SK-N-SH treated with all-trans-retinoic acid at 6 μM for 48 hours (cell line): ENCODE data around the gene CSF2.

Experiments used
- ATAC-seq: fragments of 200-7000 bp; cut with Tn5 transposase; 3 replicates; pipeline ENCODE4 v1.9.1; 2020; ENCODE audit warnings: mild to moderate bottlenecking, moderate library complexity
- ARNTL ChIP-seq: fragments of 450-650 bp; formaldehyde crosslinking; IDR thresholded peaks from 2 replicates; pipeline ENCODE4 v1.5.0; 2020; ENCODE audit warnings: low read depth, mild to moderate bottlenecking, moderate library complexity, borderline replicate concordance
- BACH2 ChIP-seq: fragments of 250-450 bp; sonication (Bioruptor Pico); IDR thresholded peaks from 2 replicates; pipeline ENCODE4 v1.9.0; 2021; ENCODE audit warnings: mild to moderate bottlenecking, borderline replicate concordance
- CSDC2 ChIP-seq: fragments of 250-450 bp; sonication (Bioruptor Pico); IDR thresholded peaks from 2 replicates; pipeline ENCODE4 v1.5.0; 2020; ENCODE audit warnings: mild to moderate bottlenecking, moderate library complexity
- CSRNP3 ChIP-seq: fragments of 250-450 bp; sonication (Bioruptor Pico); IDR thresholded peaks from 2 replicates; pipeline ENCODE4 v1.5.1; 2021; ENCODE audit warnings: mild to moderate bottlenecking, moderate library complexity
- ESRRG ChIP-seq: fragments of 250-450 bp; sonication (Bioruptor Pico); IDR thresholded peaks from 2 replicates; pipeline ENCODE4 v1.6.1; 2021; ENCODE audit warnings: mild to moderate bottlenecking
- ISL1 ChIP-seq: fragments of 250-450 bp; sonication (Bioruptor Pico); IDR thresholded peaks from 2 replicates; pipeline ENCODE4 v2.1.2; 2022; ENCODE audit warnings: mild to moderate bottlenecking, moderate library complexity
- OSR1 ChIP-seq: fragments of 250-450 bp; sonication (Bioruptor Pico); IDR thresholded peaks from 2 replicates; pipeline ENCODE4 v1.8.0; 2022; ENCODE audit warnings: moderate library complexity, mild to moderate bottlenecking, inconsistent platforms
- PATZ1 ChIP-seq: fragments of 250-450 bp; sonication (Bioruptor Pico); IDR thresholded peaks from 2 replicates; pipeline ENCODE4 v1.8.0; 2020; ENCODE audit warnings: mild to moderate bottlenecking, moderate library complexity, borderline replicate concordance
- POU6F1 ChIP-seq: fragments of 250-450 bp; sonication (Bioruptor Pico); IDR thresholded peaks from 2 replicates; pipeline ENCODE4 v1.8.0; 2021; ENCODE audit warnings: low read depth, mild to moderate bottlenecking, moderate library complexity, borderline replicate concordance
- RARB ChIP-seq: fragments of 250-450 bp; sonication (Bioruptor Pico); IDR thresholded peaks from 2 replicates; pipeline ENCODE4 v1.8.0; 2021; ENCODE audit warnings: mild to moderate bottlenecking, moderate library complexity
- SNAI2 ChIP-seq: fragments of 250-450 bp; sonication (Bioruptor Pico); IDR thresholded peaks from 2 replicates; pipeline ENCODE4 v1.5.0; 2020; ENCODE audit warnings: mild to moderate bottlenecking, moderate library complexity
- TCF4 ChIP-seq: fragments of 250-450 bp; sonication (Bioruptor Pico); IDR thresholded peaks from 2 replicates; pipeline ENCODE4 v1.8.0; 2021; ENCODE audit warnings: mild to moderate bottlenecking, moderate library complexity, borderline replicate concordance
- TSHZ2 ChIP-seq: fragments of 250-450 bp; sonication (Bioruptor Pico); IDR thresholded peaks from 2 replicates; pipeline ENCODE4 v1.5.0; 2020; ENCODE audit warnings: mild to moderate bottlenecking, moderate library complexity
- ZC3H10 ChIP-seq: fragments of 250-450 bp; sonication (Bioruptor Pico); IDR thresholded peaks from 2 replicates; pipeline ENCODE4 v1.5.1; 2021; ENCODE audit warnings: mild to moderate bottlenecking, moderate library complexity
- ZFP3 ChIP-seq: fragments of 250-450 bp; sonication (Bioruptor Pico); IDR thresholded peaks from 2 replicates; pipeline ENCODE4 v1.5.0; 2020; ENCODE audit warnings: mild to moderate bottlenecking, moderate library complexity
- ZFP30 ChIP-seq: fragments of 450-650 bp; formaldehyde crosslinking; IDR thresholded peaks from 2 replicates; pipeline ENCODE4 v1.5.0; 2022; ENCODE audit warnings: mild to moderate bottlenecking, moderate library complexity
- ZNF565 ChIP-seq: fragments of 450-650 bp; formaldehyde crosslinking; conservative IDR thresholded peaks from 2 replicates; pipeline ENCODE4 v1.5.0; 2020; ENCODE audit warnings: low read depth, mild to moderate bottlenecking, moderate library complexity
- ZNF70 ChIP-seq: fragments of 450-650 bp; formaldehyde crosslinking; IDR thresholded peaks from 2 replicates; pipeline ENCODE4 v1.5.0; 2020; ENCODE audit warnings: mild to moderate bottlenecking, moderate library complexity
- ZNF8 ChIP-seq: fragments of 450-650 bp; formaldehyde crosslinking; IDR thresholded peaks from 2 replicates; pipeline ENCODE4 v1.5.0; 2020; ENCODE audit warnings: mild to moderate bottlenecking, moderate library complexity

CSF2 gene

GRCh38 chr5:132059696-132060500 lies 13.7 kb upstream of the CSF2 start:
- TF ChIP-seq TCF4 (CRISPR knock-in tag), result no peak
- TF ChIP-seq ARNTL (CRISPR knock-in tag), result no peak
- TF ChIP-seq TSHZ2, result no peak
- TF ChIP-seq CSDC2 (CRISPR knock-in tag), result no peak
- no peak for TF ChIP-seq ZNF8 (CRISPR knock-in tag)
- no peak for TF ChIP-seq ISL1 (CRISPR knock-in tag)
- TF ChIP-seq ZNF70 (CRISPR knock-in tag), result no peak
- TF ChIP-seq ESRRG (CRISPR knock-in tag), result no peak
- TF ChIP-seq CSRNP3, result no peak
- no peak for TF ChIP-seq ZNF565 (CRISPR knock-in tag)
- TF ChIP-seq ZC3H10, result no peak
- TF ChIP-seq SNAI2, result no peak
- no peak for TF ChIP-seq POU6F1 (CRISPR knock-in tag)
- no peak for TF ChIP-seq ZFP3 (CRISPR knock-in tag)
- no peak for TF ChIP-seq OSR1 (CRISPR knock-in tag)
- TF ChIP-seq PATZ1 (CRISPR knock-in tag), result no peak
- ATAC-seq, result no peak

GRCh38 chr5:132060501-132061161 lies 13.0 kb upstream of the CSF2 start, which contains the start of gene IL3:
Gene IL3 (plus strand): TSS chr5:132060655. CDS start chr5:132060707, 52 bp downstream.
- no peak for ATAC-seq
- no peak for TF ChIP-seq BACH2
- no peak for TF ChIP-seq ZFP30 (CRISPR knock-in tag)
- TF ChIP-seq SNAI2, result no peak
- TF ChIP-seq PATZ1 (CRISPR knock-in tag), result no peak
- no peak for TF ChIP-seq CSRNP3
- no peak for TF ChIP-seq RARB (CRISPR knock-in tag)
